Activated naive CD4-positive, alpha-beta T cell treated with anti-CD3 and anti-CD28 coated beads, Interleukin-2, amount 10 ng/mL, durations not matched to agents 7 days and 5 days (primary cell): Measurements from ENCODE around the gene ELP1.
"Not testable (repeated sequence)": the region's sequence is repeated elsewhere in the genome, so short reads cannot be mapped to it uniquely, and the experiment has no call there.

Source experiments
- CTCF ChIA-PET: fragments of 350-600 bp; sonication (Branson Sonifier 250); formaldehyde crosslinking; loops from one replicate; lab custom pipeline; 2021; ENCODE audit warnings: antibody characterized with exemption; lab: Charles Lee
- DNase-seq: peaks from one replicate; pipeline ENCODE4 v3.0.0-alpha.2; 2020
- H3K27ac Mint-ChIP-seq: one replicate; pipeline ENCODE4 v1.8.0; 2021; ENCODE audit warnings: mild to moderate bottlenecking, moderate library complexity, mixed read lengths
- H3K27me3 Mint-ChIP-seq: one replicate; pipeline ENCODE4 v1.8.0; 2021; ENCODE audit warnings: mild to moderate bottlenecking, mixed read lengths
- H3K36me3 Mint-ChIP-seq: one replicate; pipeline ENCODE4 v1.8.0; 2021; ENCODE audit warnings: mixed read lengths
- H3K4me1 Mint-ChIP-seq: one replicate; pipeline ENCODE4 v1.8.0; 2021; ENCODE audit warnings: mixed read lengths
- H3K4me3 Mint-ChIP-seq: one replicate; pipeline ENCODE4 v1.8.0; 2021; ENCODE audit warnings: mild to moderate bottlenecking, moderate library complexity, mixed read lengths
- H3K9me3 Mint-ChIP-seq: one replicate; pipeline ENCODE4 v1.8.0; 2021; ENCODE audit warnings: mixed read lengths

The ELP1 gene

GRCh38 chr9:108845507-108845906, 88.4 kb downstream of the ELP1 start:
- DNase-seq = no peak
- peaks cover 13% of the 10 kb centered on the region for H3K4me1 Mint-ChIP-seq
- H3K27ac Mint-ChIP-seq = no peak overlapping the region
- no peaks in the 10 kb centered on the region for H3K9me3 Mint-ChIP-seq
- no peaks in the 10 kb centered on the region for H3K27me3 Mint-ChIP-seq
- no peaks in the 10 kb centered on the region for H3K36me3 Mint-ChIP-seq
- H3K4me3 Mint-ChIP-seq = no peak overlapping the region
- CTCF ChIA-PET = no interaction called here

DNA sequence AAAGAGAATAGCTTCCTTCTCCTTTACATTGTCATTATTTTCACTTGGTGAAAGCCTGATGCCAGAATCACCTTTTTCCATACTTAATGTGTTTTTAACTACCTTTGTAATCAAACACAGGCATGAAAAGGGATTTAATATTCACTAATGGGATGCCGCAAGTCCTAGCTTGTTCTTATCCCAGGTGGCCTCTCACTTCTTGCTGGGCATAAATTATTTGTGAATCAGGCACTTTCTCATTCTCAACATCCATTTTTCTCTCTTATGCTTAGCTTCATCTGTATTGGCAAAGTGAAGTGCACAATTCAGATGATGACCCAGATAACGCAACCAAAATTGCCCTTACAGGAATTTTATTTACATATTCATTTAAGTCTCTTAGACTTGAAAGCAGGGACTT, 89.1 kb downstream of the ELP1 start:
- Mint-ChIP-seq H3K27ac (no peak overlapping the region), H3K4me3 (no peak overlapping the region), H3K27me3 (no peaks in the 10 kb centered on the region), H3K9me3 (no peaks in the 10 kb centered on the region), H3K36me3 (no peaks in the 10 kb centered on the region), H3K4me1 (peaks cover 13% of the 10 kb centered on the region)
- DNase-seq = no peak
- CTCF ChIA-PET = no interaction called here

- no peaks in the 10 kb centered on the region for H3K9me3 Mint-ChIP-seq
- H3K4me3 Mint-ChIP-seq = no peak overlapping the region
- H3K27me3 Mint-ChIP-seq = no peaks in the 10 kb centered on the region
- peaks cover 13% of the 10 kb centered on the region for H3K4me1 Mint-ChIP-seq
- no peak for DNase-seq
- CTCF ChIA-PET = no interaction called here
- H3K27ac Mint-ChIP-seq = no peak overlapping the region
- no peaks in the 10 kb centered on the region for H3K36me3 Mint-ChIP-seq
Observed at GRCh38 chr9:108844391-108844790, 89.5 kb downstream of the ELP1 start.

- DNase-seq = peak; percentile 38
- H3K4me1 Mint-ChIP-seq = peaks cover 13% of the 10 kb centered on the region
- H3K4me3 Mint-ChIP-seq = peak overlapping the region; percentile 2
- H3K27ac Mint-ChIP-seq = no peak overlapping the region
- no peaks in the 10 kb centered on the region for H3K9me3 Mint-ChIP-seq
- CTCF ChIA-PET = no interaction called here
- no peaks in the 10 kb centered on the region for H3K27me3 Mint-ChIP-seq
- H3K36me3 Mint-ChIP-seq = no peaks in the 10 kb centered on the region
Observed at GRCh38 chr9:108842610-108843295, 91.2 kb downstream of the ELP1 start.

- DNase-seq, H3K9me3 Mint-ChIP-seq, CTCF ChIA-PET, H3K36me3 Mint-ChIP-seq, H3K27me3 Mint-ChIP-seq, H3K4me3 Mint-ChIP-seq, H3K27ac Mint-ChIP-seq: not testable (repeated sequence)
- H3K4me1 Mint-ChIP-seq = peaks cover 13% of the 10 kb centered on the region
Observed at GRCh38 chr9:108839561-108839960, 94.4 kb downstream of the ELP1 start.

DNA sequence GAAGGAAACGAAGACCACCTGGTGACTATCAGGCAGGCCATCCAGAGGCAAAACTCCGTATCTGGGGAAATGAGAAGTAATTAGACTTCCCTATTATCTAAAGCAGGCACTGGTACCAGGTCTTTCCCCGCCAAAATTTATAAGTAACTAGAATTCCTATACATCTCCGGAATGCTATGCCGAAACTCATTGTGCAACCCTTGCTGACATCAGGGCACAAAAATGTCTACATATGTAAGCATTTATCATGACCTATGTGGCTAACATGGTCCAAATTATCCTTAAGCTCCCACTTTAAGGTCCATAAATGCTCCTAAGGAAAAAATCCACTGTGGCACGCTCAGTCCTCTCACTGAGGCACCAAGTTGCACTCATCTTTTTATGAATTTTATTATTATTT, 95.9 kb downstream of the ELP1 start:
- no peak for DNase-seq
- H3K36me3 Mint-ChIP-seq = no peaks in the 10 kb centered on the region
- H3K4me1 Mint-ChIP-seq = peaks cover 9% of the 10 kb centered on the region
- no peaks in the 10 kb centered on the region for H3K9me3 Mint-ChIP-seq
- no peaks in the 10 kb centered on the region for H3K27me3 Mint-ChIP-seq
- CTCF ChIA-PET = no interaction called here
- H3K27ac Mint-ChIP-seq = no peak overlapping the region
- no peak overlapping the region for H3K4me3 Mint-ChIP-seq

- Mint-ChIP-seq H3K4me3 (no peak overlapping the region), H3K4me1 (peaks cover 4% of the 10 kb centered on the region), H3K27me3 (no peaks in the 10 kb centered on the region), H3K36me3 (no peaks in the 10 kb centered on the region), H3K9me3 (no peaks in the 10 kb centered on the region), H3K27ac (no peak overlapping the region)
- CTCF ChIA-PET = no interaction called here
- DNase-seq = no peak
Observed at GRCh38 chr9:108837530-108837929, 96.4 kb downstream of the ELP1 start.

DNA sequence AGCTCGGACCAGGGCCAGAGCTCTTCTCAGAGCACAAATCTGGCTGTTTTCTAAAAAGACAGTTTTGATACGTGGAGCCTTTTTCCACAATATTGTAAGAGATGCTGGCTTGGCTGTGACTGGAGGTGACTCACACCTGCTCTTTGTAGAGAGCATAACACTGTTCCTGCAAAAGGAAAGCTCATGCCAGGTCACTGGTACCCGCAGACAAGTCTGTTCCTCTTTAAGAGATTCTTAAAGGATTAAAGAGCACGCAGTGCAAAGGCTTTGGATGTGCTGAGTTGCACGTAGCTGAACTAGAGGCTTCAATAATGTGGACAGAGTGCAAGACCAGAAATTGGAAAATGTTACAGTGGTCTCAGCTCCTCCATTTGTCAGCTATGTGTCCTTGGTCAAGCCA, 97.1 kb downstream of the ELP1 start:
- Mint-ChIP-seq H3K9me3 (no peaks in the 10 kb centered on the region), H3K27ac (no peak overlapping the region), H3K4me3 (no peak overlapping the region), H3K36me3 (no peaks in the 10 kb centered on the region), H3K4me1 (no peaks in the 10 kb centered on the region), H3K27me3 (no peaks in the 10 kb centered on the region)
- no peak for DNase-seq
- CTCF ChIA-PET = no interaction called here

DNA sequence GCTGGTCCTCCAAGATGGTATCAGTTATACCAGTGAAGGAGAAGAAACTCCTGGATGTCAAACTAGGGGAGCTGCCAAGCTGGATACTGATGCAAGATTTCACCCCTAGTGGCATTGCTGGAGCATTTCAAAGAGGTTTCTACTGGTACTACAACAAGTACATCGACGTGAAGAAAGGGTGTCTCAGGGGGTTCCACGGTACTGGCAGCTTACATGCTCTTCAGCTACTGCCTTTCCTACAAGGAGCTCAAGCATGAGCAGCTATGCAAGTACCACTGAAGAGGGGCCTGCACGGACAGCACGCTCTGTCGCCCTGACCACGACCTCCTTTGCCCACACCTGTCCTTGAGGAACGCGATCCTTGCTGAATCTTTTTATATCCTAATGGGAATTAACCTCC, 97.6 kb downstream of the ELP1 start:
- Mint-ChIP-seq H3K36me3 (no peaks in the 10 kb centered on the region), H3K27me3 (no peaks in the 10 kb centered on the region), H3K9me3 (no peaks in the 10 kb centered on the region), H3K4me3 (no peak overlapping the region), H3K27ac (no peak overlapping the region), H3K4me1 (no peaks in the 10 kb centered on the region)
- CTCF ChIA-PET = no interaction called here
- no peak for DNase-seq

- H3K27me3 Mint-ChIP-seq = peaks cover 1% of the 10 kb centered on the region
- DNase-seq = no peak
- no peak overlapping the region for H3K4me3 Mint-ChIP-seq
- no peaks in the 10 kb centered on the region for H3K36me3 Mint-ChIP-seq
- no peaks in the 10 kb centered on the region for H3K9me3 Mint-ChIP-seq
- H3K4me1 Mint-ChIP-seq = no peaks in the 10 kb centered on the region
- no peak overlapping the region for H3K27ac Mint-ChIP-seq
- CTCF ChIA-PET = no interaction called here
Observed at GRCh38 chr9:108835831-108836230, 98.1 kb downstream of the ELP1 start.

- Mint-ChIP-seq H3K27me3 (peaks cover 4% of the 10 kb centered on the region), H3K9me3 (no peaks in the 10 kb centered on the region), H3K27ac (no peak overlapping the region), H3K4me3 (no peak overlapping the region), H3K36me3 (no peaks in the 10 kb centered on the region), H3K4me1 (no peaks in the 10 kb centered on the region)
- DNase-seq = no peak
- CTCF ChIA-PET = no interaction called here
Observed at GRCh38 chr9:108834959-108835665, 98.8 kb downstream of the ELP1 start.

DNA sequence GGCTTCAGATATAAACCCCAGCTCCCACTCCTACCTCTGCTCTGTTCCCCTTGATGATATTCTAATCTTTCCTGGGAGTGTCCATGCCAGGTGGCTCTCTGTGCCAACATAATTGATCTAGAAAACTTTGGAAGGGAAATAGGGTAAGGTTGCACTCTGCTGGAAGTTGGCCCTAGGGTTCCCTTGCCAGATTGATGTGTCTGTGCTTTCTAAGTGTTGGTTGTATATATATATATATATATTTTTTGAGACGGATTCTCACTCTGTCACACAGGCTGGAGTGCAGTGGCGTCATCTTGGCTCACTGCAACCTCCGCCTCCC, 101.8 kb downstream of the ELP1 start:
- H3K4me3 Mint-ChIP-seq = no peak overlapping the region
- H3K4me1 Mint-ChIP-seq = no peaks in the 10 kb centered on the region
- H3K9me3 Mint-ChIP-seq = no peaks in the 10 kb centered on the region
- peaks cover 4% of the 10 kb centered on the region for H3K27me3 Mint-ChIP-seq
- DNase-seq = no peak
- H3K36me3 Mint-ChIP-seq = no peaks in the 10 kb centered on the region
- H3K27ac Mint-ChIP-seq = no peak overlapping the region
- CTCF ChIA-PET = no interaction called here

DNA sequence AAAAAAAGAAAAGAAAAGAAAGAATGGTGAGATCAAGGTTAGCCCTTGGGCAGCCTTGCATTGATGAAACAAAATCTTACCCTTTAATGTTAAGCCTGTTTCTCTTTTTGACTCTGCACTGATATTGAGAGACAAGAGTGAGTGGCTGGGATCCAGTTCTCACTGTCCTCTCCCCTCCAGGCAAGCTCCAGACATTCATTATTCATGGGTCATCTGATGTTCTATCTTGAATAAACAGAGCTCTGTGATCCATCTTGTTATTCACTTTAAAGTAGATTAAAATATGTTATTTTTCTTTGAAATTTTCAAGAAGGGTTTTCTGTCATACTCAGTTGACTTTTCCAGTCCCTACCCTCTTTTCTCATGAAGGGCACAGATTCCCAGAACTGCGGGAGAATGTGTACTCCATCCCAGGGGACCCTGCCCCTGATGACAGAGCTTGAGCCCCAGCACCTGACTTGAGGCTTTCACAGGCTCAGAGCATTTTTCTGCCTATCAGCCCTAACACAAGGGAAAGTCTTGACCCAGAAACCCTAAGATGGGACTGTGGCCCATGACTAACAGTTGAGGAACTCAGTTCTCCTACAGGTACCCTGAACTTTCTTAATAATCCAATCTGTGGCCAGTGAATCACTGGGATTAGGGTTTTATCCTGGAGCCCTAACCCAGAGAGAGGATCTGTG, 102.3 kb downstream of the ELP1 start:
- DNase-seq = no peak
- no peaks in the 10 kb centered on the region for H3K4me1 Mint-ChIP-seq
- no peaks in the 10 kb centered on the region for H3K9me3 Mint-ChIP-seq
- no peak overlapping the region for H3K4me3 Mint-ChIP-seq
- H3K27me3 Mint-ChIP-seq = peaks cover 4% of the 10 kb centered on the region
- H3K36me3 Mint-ChIP-seq = no peaks in the 10 kb centered on the region
- H3K27ac Mint-ChIP-seq = no peak overlapping the region
- CTCF ChIA-PET = interaction anchor here (1.3 kb wide), 1 partner anchor 15 kb away, joined by 3 read pairs; no protein-coding TSS in a partner anchor

GRCh38 chr9:108830272-108830671, 103.7 kb downstream of the ELP1 start:
- Mint-ChIP-seq H3K27me3 (peaks cover 7% of the 10 kb centered on the region), H3K4me1 (no peaks in the 10 kb centered on the region), H3K36me3 (no peaks in the 10 kb centered on the region), H3K9me3 (no peaks in the 10 kb centered on the region), H3K4me3 (no peak overlapping the region), H3K27ac (no peak overlapping the region)
- DNase-seq = no peak
- CTCF ChIA-PET = interaction anchor here (1.3 kb wide), 1 partner anchor 14 kb away, joined by 3 read pairs; no protein-coding TSS in a partner anchor

DNA sequence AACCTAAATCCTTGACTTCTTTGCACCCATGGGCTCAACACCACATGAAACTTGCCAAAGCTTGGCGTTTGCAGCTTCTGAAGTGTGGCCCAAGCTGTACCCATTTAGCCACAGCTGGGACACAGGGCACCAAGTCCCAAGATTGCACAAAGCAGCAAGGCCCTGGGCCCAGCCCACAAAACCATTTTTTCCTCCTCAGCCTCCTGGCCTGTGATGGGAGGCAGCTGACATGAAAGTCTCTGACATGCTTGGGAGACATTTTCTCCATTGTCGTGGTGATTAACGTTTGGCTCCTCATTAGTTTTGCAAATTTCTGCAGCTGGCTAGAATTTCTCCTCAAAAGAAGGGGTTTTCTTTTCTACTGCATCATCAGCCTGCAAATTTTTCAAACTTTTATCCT, 110.1 kb downstream of the ELP1 start:
- DNase-seq = no peak

More for the DNA sequence above, 110.1 kb downstream of the ELP1 start:
- no peak overlapping the region for H3K4me3 Mint-ChIP-seq
- CTCF ChIA-PET = no interaction called here
- H3K36me3 Mint-ChIP-seq = no peaks in the 10 kb centered on the region
- H3K9me3 Mint-ChIP-seq = peaks cover 9% of the 10 kb centered on the region
- H3K27ac Mint-ChIP-seq = no peak overlapping the region
- H3K27me3 Mint-ChIP-seq = peaks cover 8% of the 10 kb centered on the region
- no peaks in the 10 kb centered on the region for H3K4me1 Mint-ChIP-seq
